NCI-H2171 (cell line): ENCODE measurements around the gene PGGHG.
"Not testable (repeated sequence)": the region's sequence is repeated elsewhere in the genome, so short reads cannot be mapped to it uniquely, and the experiment has no call there.

Source experiments
- DNase-seq: peaks from one replicate; lab custom pipeline; 2025; lab: John Stamatoyannopoulos, UW

PGGHG gene

GRCh38 chr11:285021-285893 lies 3.7 kb upstream of the PGGHG start:
- DNase-seq: no peak

- no peak for DNase-seq
Measured at GRCh38 chr11:285894-286220, 3.1 kb upstream of the PGGHG start.

- not testable (repeated sequence) for DNase-seq
Measured at GRCh38 chr11:286977-287820, 1.7 kb upstream of the PGGHG start.

- no peak for DNase-seq
Measured at GRCh38 chr11:287821-288477, 977 bp upstream of the PGGHG start.

- DNase-seq: no peak
Measured at GRCh38 chr11:289398-289711, 429 bp downstream of the PGGHG start.

- DNase-seq: no peak
Measured at GRCh38 chr11:289712-290620, 1.0 kb downstream of the PGGHG start.

- DNase-seq: no peak
Measured at GRCh38 chr11:290621-291231, 1.8 kb downstream of the PGGHG start.

GRCh38 chr11:291281-292210 lies 2.6 kb downstream of the PGGHG start:
- DNase-seq: no peak

GRCh38 chr11:292211-293121 lies 3.5 kb downstream of the PGGHG start:
- DNase-seq: no peak

GRCh38 chr11:293271-293851 lies 4.4 kb downstream of the PGGHG start:
- DNase-seq: no peak

GRCh38 chr11:293852-294661 lies 5.1 kb downstream of the PGGHG start:
- DNase-seq: no peak

- no peak for DNase-seq
Measured at GRCh38 chr11:294780-295179, 5.9 kb downstream of the PGGHG start.

GRCh38 chr11:295351-296170 lies 6.6 kb downstream of the PGGHG start:
- no peak for DNase-seq

- DNase-seq: no peak
Measured at GRCh38 chr11:296171-297050, 7.5 kb downstream of the PGGHG start.

GRCh38 chr11:297051-297585 lies 8.2 kb downstream of the PGGHG start:
- no peak for DNase-seq
